HG03060 (cell line): ENCODE measurements around the gene ALDH1L2.
"Not testable (repeated sequence)": the region's sequence is repeated elsewhere in the genome, so short reads cannot be mapped to it uniquely, and the experiment has no call there.

ENCODE experiments used
- ATAC-seq: cut with Tn5 transposase; IDR thresholded peaks from one replicate; pipeline ENCODE4 v1.9.1; 2021; ENCODE audit warnings: low read depth, moderate number of reproducible peaks; ENCODE audit not compliant: unreplicated experiment

ALDH1L2 gene

GRCh38 chr12:105084251-105085250 lies at the start of gene ALDH1L2:
TSS of gene ALDH1L2 (minus strand) at chr12:105084458. CDS start at chr12:105084436, 22 bp downstream.
- no peak for ATAC-seq

GRCh38 chr12:105120551-105120950 lies 36.3 kb upstream of the ALDH1L2 start:
- ATAC-seq: no peak

GRCh38 chr12:105116969-105117368 lies 32.7 kb upstream of the ALDH1L2 start:
- no peak for ATAC-seq

GRCh38 chr12:105113094-105113493 lies 28.8 kb upstream of the ALDH1L2 start:
- ATAC-seq: no peak

GRCh38 chr12:105110851-105111250 lies 26.6 kb upstream of the ALDH1L2 start:
- no peak for ATAC-seq

- ATAC-seq: peak; percentile 26
Observed at GRCh38 chr12:105109465-105110212, 25.4 kb upstream of the ALDH1L2 start.

- peak; percentile 60 for ATAC-seq
Observed at GRCh38 chr12:105107494-105108371, 23.5 kb upstream of the ALDH1L2 start, which contains the start of gene WASHC4. TSS of gene WASHC4 (plus strand) at chr12:105107731. CDS start at chr12:105107801, 70 bp downstream.

- no peak for ATAC-seq
Observed at GRCh38 chr12:105107171-105107493, 22.9 kb upstream of the ALDH1L2 start.

- ATAC-seq: no peak
Observed at GRCh38 chr12:105106621-105107020, 22.4 kb upstream of the ALDH1L2 start.

GRCh38 chr12:105104762-105105161 lies 20.5 kb upstream of the ALDH1L2 start:
- ATAC-seq: no peak

- ATAC-seq: no peak
Observed at GRCh38 chr12:105102673-105103072, 18.4 kb upstream of the ALDH1L2 start.

- no peak for ATAC-seq
Observed at GRCh38 chr12:105100998-105101397, 16.7 kb upstream of the ALDH1L2 start.

GRCh38 chr12:105100207-105100985 lies 16.1 kb upstream of the ALDH1L2 start:
- ATAC-seq: no peak

GRCh38 chr12:105099356-105099755 lies 15.1 kb upstream of the ALDH1L2 start:
- no peak for ATAC-seq

- ATAC-seq: not testable (repeated sequence)
Observed at GRCh38 chr12:105095338-105095737, 11.1 kb upstream of the ALDH1L2 start.

GRCh38 chr12:105092336-105092735 lies 8.1 kb upstream of the ALDH1L2 start:
- no peak for ATAC-seq

- ATAC-seq: no peak
Observed at GRCh38 chr12:105091476-105092206, 7.4 kb upstream of the ALDH1L2 start.

GRCh38 chr12:105090361-105090760 lies 6.1 kb upstream of the ALDH1L2 start:
- ATAC-seq: no peak

GRCh38 chr12:105089817-105090216 lies 5.6 kb upstream of the ALDH1L2 start:
- no peak for ATAC-seq
